ENCODE data around the gene EBF4.

DNA sequence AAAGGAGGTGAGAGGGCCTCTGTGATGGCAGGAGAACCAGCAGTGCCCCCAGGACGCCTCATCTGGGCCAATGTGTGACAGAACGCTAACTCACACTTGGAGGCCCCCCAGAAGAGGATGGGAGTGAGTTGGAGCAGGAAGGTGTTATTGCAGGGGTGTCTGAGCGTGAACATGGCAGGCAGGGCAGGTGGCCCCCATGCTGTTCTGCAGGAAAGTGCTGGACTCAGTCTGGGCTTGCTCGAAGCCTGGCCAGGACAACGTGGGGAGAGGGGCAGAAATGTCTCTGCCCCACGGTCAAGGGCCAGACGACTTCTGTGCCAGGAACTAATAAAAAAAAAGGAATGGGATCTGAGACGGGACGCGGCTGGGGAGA is 931 bp upstream of the EBF4 start:
- TF ChIP-seq, protein P1, sequence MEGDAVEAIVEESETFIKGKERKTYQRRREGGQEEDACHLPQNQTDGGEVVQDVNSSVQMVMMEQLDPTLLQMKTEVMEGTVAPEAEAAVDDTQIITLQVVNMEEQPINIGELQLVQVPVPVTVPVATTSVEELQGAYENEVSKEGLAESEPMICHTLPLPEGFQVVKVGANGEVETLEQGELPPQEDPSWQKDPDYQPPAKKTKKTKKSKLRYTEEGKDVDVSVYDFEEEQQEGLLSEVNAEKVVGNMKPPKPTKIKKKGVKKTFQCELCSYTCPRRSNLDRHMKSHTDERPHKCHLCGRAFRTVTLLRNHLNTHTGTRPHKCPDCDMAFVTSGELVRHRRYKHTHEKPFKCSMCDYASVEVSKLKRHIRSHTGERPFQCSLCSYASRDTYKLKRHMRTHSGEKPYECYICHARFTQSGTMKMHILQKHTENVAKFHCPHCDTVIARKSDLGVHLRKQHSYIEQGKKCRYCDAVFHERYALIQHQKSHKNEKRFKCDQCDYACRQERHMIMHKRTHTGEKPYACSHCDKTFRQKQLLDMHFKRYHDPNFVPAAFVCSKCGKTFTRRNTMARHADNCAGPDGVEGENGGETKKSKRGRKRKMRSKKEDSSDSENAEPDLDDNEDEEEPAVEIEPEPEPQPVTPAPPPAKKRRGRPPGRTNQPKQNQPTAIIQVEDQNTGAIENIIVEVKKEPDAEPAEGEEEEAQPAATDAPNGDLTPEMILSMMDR (IDR thresholded peaks at IDR 0.05), result no peak
- TF ChIP-seq POLR2A (IDR thresholded peaks at IDR 0.05) (no peak), POLR2AphosphoS5 (IDR thresholded peaks at IDR 0.05) (no peak), EP300 (IDR thresholded peaks at IDR 0.05; ENCODE audit: low read depth) (no peak)
